SK-N-SH (cell line): ENCODE results near the gene PFN2.

Experiments used
- CTCF ChIP-seq: fragments of 200-600 bp; sonication (generic); IDR thresholded peaks from 2 replicates; pipeline ENCODE4 v1.6.1; 2017; ENCODE audit warnings: antibody characterized with exemption, mild to moderate bottlenecking, moderate library complexity
- EP300 ChIP-seq, 2 experiments: IDR thresholded peaks; 2 replicates each; pipeline versions ENCODE4 v1.4.0 to v1.6.1; 2012; ENCODE audit warnings: borderline replicate concordance in 1 of 2, low read depth in 1 of 2, low read length in 1 of 2
- IRF3 ChIP-seq: fragments of 150-350 bp; IDR thresholded peaks from 2 replicates; pipeline ENCODE4 v1.6.1; 2016; ENCODE audit warnings: mild to moderate bottlenecking, low read depth, low read length
- RXRA ChIP-seq: IDR thresholded peaks from 2 replicates; pipeline ENCODE4 v1.4.0; 2012; ENCODE audit warnings: low read depth, mild to moderate bottlenecking, borderline replicate concordance
- SIN3A ChIP-seq: IDR thresholded peaks from 2 replicates; pipeline ENCODE4 v1.6.1; 2012; ENCODE audit warnings: low read depth, mild to moderate bottlenecking, low read length, moderate library complexity, borderline replicate concordance
- ZBTB33 ChIP-seq: IDR thresholded peaks from 2 replicates; pipeline ENCODE4 v1.4.0; 2012; ENCODE audit warnings: low read depth, borderline replicate concordance

- no peak; the same call in 1 of the 2 replicates for TF ChIP-seq CTCF
- no peak for TF ChIP-seq SIN3A
- no peak for TF ChIP-seq RXRA
- TF ChIP-seq ZBTB33, result no peak
- no peak for TF ChIP-seq IRF3
- no peak for TF ChIP-seq EP300 (IDR thresholded peaks at IDR 0.05; ENCODE audit: borderline replicate concordance in 1 of 2, low read depth in 1 of 2, low read length in 1 of 2)
These were observed 5.2 kb upstream of the PFN2 start for GRCh38 chr3:149975919-149976318.
